Keratinocyte (primary cell): ENCODE data around the gene ELAVL4.

Experiments used
- CTCF ChIP-seq, 3 experiments: IDR thresholded peaks in 1 of 3; conservative IDR thresholded peaks in 1 of 3; optimal IDR thresholded peaks in 1 of 3; 2 replicates in 2 of 3; 3 replicates in 1 of 3; pipeline versions ENCODE3 to v1.5.1; 2011; ENCODE audit warnings: low read length in 3 of 3, mild to moderate bottlenecking in 3 of 3, moderate library complexity in 2 of 3, control low read depth in 1 of 3, inconsistent platforms in 1 of 3; ENCODE audit not compliant: insufficient read depth in 2 of 3; ENCODE audit errors: extremely low read depth in 1 of 3
- EZH2 ChIP-seq: IDR thresholded peaks from one replicate; pipeline ENCODE4 v1.6.1; 2012; ENCODE audit warnings: inconsistent platforms, mild to moderate bottlenecking, low read length, moderate library complexity

GRCh38 chr1:50152236-50152635 lies 43.5 kb downstream of the ELAVL4 start:
- no peak for TF ChIP-seq CTCF (optimal IDR thresholded peaks at IDR 0.05 in 1 of 3, IDR thresholded peaks at IDR 0.05 in 1 of 3, conservative IDR thresholded peaks at IDR 0.05 in 1 of 3; ENCODE audit: extremely low read depth in 1 of 3, insufficient read depth in 2 of 3, low read length in 3 of 3)
- no peak for TF ChIP-seq EZH2
